B cell (primary cell): Measurements from ENCODE around the gene ALS2CL.

Source experiments
- CTCF ChIP-seq: fragments of 200-600 bp; IDR thresholded peaks from one replicate; pipeline ENCODE4 v1.8.0; 2022; ENCODE audit warnings: antibody characterized with exemption, mild to moderate bottlenecking
- EZH2 ChIP-seq: IDR thresholded peaks from 2 replicates; pipeline ENCODE4 v1.6.1; 2012; ENCODE audit warnings: borderline replicate concordance, low read depth, mild to moderate bottlenecking, moderate library complexity, low read length; ENCODE audit not compliant: insufficient read depth, poor library complexity, severe bottlenecking

- no peak for TF ChIP-seq CTCF
- no peak for TF ChIP-seq EZH2
Measured at GRCh38 chr3:46716461-46717441, 23.3 kb upstream of the ALS2CL start.
